ENCODE data around the gene ATP2C2. TPM values are rescaled to one million over a fixed set of nuclear protein-coding genes. Genes with fewer than 3 reads are reported as not detected.

ATP2C2 gene
- total and polyA plus RNA-seq, 9 of the 15 experiments (the other 6 are each of a cell fraction or from before 2014, with no cell fraction given) = 0.75 TPM; not detected in 8

DNA sequence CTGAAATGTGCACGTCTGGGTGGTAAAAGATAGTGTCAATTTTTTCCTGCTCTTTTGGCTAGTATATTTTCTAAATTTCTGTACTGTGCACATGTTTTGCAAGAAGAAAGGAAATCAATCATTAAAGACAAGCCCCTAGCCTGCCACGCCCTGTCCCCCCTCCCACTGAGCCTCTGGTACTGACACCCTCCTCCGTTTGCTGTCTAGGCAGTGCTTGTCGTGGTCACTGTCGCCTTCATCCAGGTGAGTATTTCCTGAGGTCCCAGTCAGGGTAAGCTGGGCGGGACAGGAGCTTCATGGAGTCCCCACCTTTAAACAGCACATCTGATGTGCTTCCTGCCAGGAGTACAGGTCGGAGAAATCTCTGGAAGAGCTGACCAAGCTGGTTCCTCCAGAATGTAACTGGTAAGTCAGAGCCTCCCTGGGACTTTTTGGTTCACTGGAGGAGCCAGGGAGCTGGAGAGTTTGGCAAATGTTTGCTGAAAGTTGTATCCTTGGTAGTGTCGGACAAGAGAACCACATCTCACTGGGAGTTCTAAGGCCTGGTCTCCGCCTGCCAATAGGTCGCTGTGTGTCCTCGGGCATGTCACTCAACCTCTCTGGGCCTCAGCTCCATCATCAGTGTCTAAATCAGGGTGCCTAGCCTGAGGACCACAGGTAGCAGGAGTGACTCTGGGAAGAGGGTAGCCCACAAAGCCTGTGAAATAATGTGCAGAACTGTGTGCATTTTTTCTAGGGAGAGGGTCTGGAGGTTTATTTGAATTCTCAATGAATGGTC, 42.2 kb downstream of the ATP2C2 start (continued):
- TF ChIP-seq, protein P1, sequence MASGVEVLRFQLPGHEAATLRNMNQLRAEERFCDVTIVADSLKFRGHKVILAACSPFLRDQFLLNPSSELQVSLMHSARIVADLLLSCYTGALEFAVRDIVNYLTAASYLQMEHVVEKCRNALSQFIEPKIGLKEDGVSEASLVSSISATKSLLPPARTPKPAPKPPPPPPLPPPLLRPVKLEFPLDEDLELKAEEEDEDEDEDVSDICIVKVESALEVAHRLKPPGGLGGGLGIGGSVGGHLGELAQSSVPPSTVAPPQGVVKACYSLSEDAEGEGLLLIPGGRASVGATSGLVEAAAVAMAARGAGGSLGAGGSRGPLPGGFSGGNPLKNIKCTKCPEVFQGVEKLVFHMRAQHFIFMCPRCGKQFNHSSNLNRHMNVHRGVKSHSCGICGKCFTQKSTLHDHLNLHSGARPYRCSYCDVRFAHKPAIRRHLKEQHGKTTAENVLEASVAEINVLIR (CRISPR knock-in tag; IDR thresholded peaks at IDR 0.05) = no peak
- TF ChIP-seq SRSF7 (optimal IDR thresholded peaks at IDR 0.05; ENCODE audit: low read depth, low read length) = no peak
- no peak for TF ChIP-seq ZFP30 (CRISPR knock-in tag; IDR thresholded peaks at IDR 0.05; ENCODE audit: borderline replicate concordance)
- TF ChIP-seq SLC30A9 (CRISPR knock-in tag; IDR thresholded peaks at IDR 0.05) = no peak
- TF ChIP-seq RCOR1 (IDR thresholded peaks at IDR 0.05; ENCODE audit: borderline replicate concordance in 1 of 2, low read depth in 2 of 2, low read length in 2 of 2) = 0 out of 4 replicates have a peak, but pooled peaks of 1 of the 2 experiments have one; percentile 21
- no peak for TF ChIP-seq WHSC1 (IDR thresholded peaks at IDR 0.05; ENCODE audit: low read length)
- TF ChIP-seq, protein P2, sequence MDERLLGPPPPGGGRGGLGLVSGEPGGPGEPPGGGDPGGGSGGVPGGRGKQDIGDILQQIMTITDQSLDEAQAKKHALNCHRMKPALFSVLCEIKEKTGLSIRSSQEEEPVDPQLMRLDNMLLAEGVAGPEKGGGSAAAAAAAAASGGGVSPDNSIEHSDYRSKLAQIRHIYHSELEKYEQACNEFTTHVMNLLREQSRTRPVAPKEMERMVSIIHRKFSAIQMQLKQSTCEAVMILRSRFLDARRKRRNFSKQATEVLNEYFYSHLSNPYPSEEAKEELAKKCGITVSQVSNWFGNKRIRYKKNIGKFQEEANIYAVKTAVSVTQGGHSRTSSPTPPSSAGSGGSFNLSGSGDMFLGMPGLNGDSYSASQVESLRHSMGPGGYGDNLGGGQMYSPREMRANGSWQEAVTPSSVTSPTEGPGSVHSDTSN (CRISPR knock-in tag; IDR thresholded peaks at IDR 0.05; ENCODE audit: low read depth) = no peak
- TF ChIP-seq, protein P2 (tag; conservative IDR thresholded peaks at IDR 0.05; ENCODE audit: low read depth) = peak; percentile 38; the same call in 1 of the 2 replicates
- TF ChIP-seq, protein P3, sequence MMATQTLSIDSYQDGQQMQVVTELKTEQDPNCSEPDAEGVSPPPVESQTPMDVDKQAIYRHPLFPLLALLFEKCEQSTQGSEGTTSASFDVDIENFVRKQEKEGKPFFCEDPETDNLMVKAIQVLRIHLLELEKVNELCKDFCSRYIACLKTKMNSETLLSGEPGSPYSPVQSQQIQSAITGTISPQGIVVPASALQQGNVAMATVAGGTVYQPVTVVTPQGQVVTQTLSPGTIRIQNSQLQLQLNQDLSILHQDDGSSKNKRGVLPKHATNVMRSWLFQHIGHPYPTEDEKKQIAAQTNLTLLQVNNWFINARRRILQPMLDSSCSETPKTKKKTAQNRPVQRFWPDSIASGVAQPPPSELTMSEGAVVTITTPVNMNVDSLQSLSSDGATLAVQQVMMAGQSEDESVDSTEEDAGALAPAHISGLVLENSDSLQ (IDR thresholded peaks at IDR 0.05) = peak; percentile 23; the same call in 1 of the 2 replicates
- TF ChIP-seq, protein P4, sequence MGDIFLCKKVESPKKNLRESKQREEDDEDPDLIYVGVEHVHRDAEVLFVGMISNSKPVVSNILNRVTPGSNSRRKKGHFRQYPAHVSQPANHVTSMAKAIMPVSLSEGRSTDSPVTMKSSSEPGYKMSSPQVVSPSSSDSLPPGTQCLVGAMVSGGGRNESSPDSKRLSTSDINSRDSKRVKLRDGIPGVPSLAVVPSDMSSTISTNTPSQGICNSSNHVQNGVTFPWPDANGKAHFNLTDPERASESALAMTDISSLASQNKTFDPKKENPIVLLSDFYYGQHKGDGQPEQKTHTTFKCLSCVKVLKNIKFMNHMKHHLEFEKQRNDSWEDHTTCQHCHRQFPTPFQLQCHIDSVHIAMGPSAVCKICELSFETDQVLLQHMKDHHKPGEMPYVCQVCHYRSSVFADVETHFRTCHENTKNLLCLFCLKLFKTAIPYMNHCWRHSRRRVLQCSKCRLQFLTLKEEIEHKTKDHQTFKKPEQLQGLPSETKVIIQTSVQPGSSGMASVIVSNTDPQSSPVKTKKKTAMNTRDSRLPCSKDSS (IDR thresholded peaks at IDR 0.05; ENCODE audit: low read depth, partially characterized antibody) = no peak
- TF ChIP-seq TGIF2 (CRISPR knock-in tag; IDR thresholded peaks at IDR 0.05) = no peak
- peak; percentile 89 for TF ChIP-seq ZFP36 (IDR thresholded peaks at IDR 0.05; ENCODE audit: low read depth, low read length, partially characterized antibody)

Measured in K562 (cell line).